Ishikawa (cell line): ENCODE data around the gene PTGS1.

ENCODE experiments used
- CEBPB ChIP-seq: IDR thresholded peaks from 2 replicates; pipeline ENCODE4 v1.6.1; 2012
- EP300 ChIP-seq: IDR thresholded peaks from 2 replicates; pipeline ENCODE4 v1.6.1; 2012; ENCODE audit warnings: borderline replicate concordance
- FOXM1 ChIP-seq: IDR thresholded peaks from 2 replicates; pipeline ENCODE4 v1.6.1; 2012; ENCODE audit warnings: low read depth, borderline replicate concordance
- RAD21 ChIP-seq: IDR thresholded peaks from 2 replicates; pipeline ENCODE4 v1.6.1; 2012; ENCODE audit warnings: low read depth
- TAF1 ChIP-seq: IDR thresholded peaks from 2 replicates; pipeline ENCODE4 v1.6.1; 2012; ENCODE audit warnings: low read depth, mild to moderate bottlenecking
- TCF12 ChIP-seq: IDR thresholded peaks from 2 replicates; pipeline ENCODE4 v1.6.1; 2012; ENCODE audit warnings: low read depth
- TEAD4 ChIP-seq: IDR thresholded peaks from 2 replicates; pipeline ENCODE4 v1.6.1; 2012
- TF ChIP-seq, protein P1 (sequence below): IDR thresholded peaks from 2 replicates; pipeline ENCODE4 v1.6.1; 2012
- TF ChIP-seq, protein P2 (sequence below): IDR thresholded peaks from 2 replicates; pipeline ENCODE4 v1.6.1; 2012
- TF ChIP-seq, protein P3 (sequence below): IDR thresholded peaks from 2 replicates; pipeline ENCODE4 v1.6.1; 2012; ENCODE audit warnings: low read depth, mild to moderate bottlenecking

DNA sequence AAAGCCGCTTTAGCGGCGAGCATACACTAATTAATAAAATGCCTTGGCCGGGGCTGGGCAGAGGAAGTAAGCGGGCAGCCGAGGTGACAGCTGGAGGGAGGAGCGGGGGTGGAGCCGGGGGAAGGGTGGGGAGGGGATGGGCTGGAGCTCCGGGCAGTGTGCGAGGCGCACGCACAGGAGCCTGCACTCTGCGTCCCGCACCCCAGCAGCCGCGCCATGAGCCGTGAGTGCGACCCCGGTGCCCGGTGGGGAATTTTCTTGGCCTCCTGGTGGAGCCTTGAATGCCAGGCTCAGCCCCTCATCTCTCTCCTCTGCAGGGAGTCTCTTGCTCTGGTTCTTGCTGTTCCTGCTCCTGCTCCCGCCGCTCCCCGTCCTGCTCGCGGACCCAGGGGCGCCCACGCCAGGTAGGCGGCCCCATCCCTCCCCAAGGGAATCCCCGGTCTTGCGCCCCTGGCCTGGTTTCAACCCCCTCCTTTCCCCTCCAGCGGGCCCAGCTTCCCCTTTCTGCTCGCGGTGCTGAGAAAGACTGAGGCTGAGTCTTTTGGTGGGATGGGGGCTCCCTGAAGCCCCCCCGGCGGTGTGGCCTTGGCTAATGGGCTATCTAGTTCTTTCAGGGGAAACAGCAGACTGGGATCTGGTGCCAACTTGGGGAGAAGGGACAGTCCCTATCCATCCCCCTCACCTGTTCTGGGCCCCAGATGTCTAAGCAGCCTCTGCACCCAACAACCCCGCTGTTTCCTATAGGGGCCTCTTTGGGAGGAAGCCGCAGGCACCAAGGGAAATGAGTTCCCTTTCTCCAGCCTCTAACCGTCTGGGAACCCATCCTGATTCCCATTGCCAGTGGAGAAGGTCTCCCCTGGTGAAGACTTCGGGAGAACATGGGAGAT is at the start of gene PTGS1:
- no peak for TF ChIP-seq EP300
- TF ChIP-seq, protein P1, sequence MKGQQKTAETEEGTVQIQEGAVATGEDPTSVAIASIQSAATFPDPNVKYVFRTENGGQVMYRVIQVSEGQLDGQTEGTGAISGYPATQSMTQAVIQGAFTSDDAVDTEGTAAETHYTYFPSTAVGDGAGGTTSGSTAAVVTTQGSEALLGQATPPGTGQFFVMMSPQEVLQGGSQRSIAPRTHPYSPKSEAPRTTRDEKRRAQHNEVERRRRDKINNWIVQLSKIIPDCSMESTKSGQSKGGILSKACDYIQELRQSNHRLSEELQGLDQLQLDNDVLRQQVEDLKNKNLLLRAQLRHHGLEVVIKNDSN, result no peak
- TF ChIP-seq, protein P2, sequence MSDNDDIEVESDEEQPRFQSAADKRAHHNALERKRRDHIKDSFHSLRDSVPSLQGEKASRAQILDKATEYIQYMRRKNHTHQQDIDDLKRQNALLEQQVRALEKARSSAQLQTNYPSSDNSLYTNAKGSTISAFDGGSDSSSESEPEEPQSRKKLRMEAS, result peak; percentile 8; the same call in 1 of the 2 replicates
- no peak for TF ChIP-seq TCF12
- TF ChIP-seq RAD21, result no peak
- no peak for TF ChIP-seq CEBPB
- TF ChIP-seq, protein P3, sequence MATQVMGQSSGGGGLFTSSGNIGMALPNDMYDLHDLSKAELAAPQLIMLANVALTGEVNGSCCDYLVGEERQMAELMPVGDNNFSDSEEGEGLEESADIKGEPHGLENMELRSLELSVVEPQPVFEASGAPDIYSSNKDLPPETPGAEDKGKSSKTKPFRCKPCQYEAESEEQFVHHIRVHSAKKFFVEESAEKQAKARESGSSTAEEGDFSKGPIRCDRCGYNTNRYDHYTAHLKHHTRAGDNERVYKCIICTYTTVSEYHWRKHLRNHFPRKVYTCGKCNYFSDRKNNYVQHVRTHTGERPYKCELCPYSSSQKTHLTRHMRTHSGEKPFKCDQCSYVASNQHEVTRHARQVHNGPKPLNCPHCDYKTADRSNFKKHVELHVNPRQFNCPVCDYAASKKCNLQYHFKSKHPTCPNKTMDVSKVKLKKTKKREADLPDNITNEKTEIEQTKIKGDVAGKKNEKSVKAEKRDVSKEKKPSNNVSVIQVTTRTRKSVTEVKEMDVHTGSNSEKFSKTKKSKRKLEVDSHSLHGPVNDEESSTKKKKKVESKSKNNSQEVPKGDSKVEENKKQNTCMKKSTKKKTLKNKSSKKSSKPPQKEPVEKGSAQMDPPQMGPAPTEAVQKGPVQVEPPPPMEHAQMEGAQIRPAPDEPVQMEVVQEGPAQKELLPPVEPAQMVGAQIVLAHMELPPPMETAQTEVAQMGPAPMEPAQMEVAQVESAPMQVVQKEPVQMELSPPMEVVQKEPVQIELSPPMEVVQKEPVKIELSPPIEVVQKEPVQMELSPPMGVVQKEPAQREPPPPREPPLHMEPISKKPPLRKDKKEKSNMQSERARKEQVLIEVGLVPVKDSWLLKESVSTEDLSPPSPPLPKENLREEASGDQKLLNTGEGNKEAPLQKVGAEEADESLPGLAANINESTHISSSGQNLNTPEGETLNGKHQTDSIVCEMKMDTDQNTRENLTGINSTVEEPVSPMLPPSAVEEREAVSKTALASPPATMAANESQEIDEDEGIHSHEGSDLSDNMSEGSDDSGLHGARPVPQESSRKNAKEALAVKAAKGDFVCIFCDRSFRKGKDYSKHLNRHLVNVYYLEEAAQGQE, result no peak
- no peak for TF ChIP-seq TEAD4
- no peak for TF ChIP-seq TAF1
- TF ChIP-seq FOXM1, result no peak
